SU-DHL-6 (cell line): ENCODE results near the gene RPL22.

Experiments used
- H2AFZ ChIP-seq: fragments of 200-600 bp; sonication (generic); 2 replicates; pipeline ENCODE4 v1.6.1; 2014; ENCODE audit warnings: low read depth, mild to moderate bottlenecking, moderate library complexity, mixed read lengths, antibody characterized with exemption, low read length; ENCODE audit not compliant: severe bottlenecking
- H3F3A ChIP-seq: fragments of 200-600 bp; shearing (Covaris generic); 2 replicates; pipeline ENCODE4 v1.6.0; 2016; ENCODE audit warnings: antibody characterized with exemption, mild to moderate bottlenecking; ENCODE audit not compliant: insufficient read depth
- H3K27ac ChIP-seq: fragments of 200-600 bp; sonication (generic); 2 replicates; pipeline ENCODE4 v1.5.1; 2016; ENCODE audit warnings: low read depth, mild to moderate bottlenecking, low read length, moderate library complexity, mixed read lengths
- H3K27me3 ChIP-seq: fragments of 200-600 bp; sonication (generic), shearing (Covaris generic); 2 replicates; pipeline ENCODE4 v1.6.0; 2014; ENCODE audit warnings: mild to moderate bottlenecking, low read length
- H3K36me3 ChIP-seq: fragments of 200-600 bp; sonication (generic); 2 replicates; pipeline ENCODE4 v1.6.1; 2014; ENCODE audit warnings: mild to moderate bottlenecking, low read length, mixed read lengths
- H3K4me2 ChIP-seq: fragments of 300-600, 200-600 bp; shearing (Covaris generic), sonication (generic); 2 replicates; pipeline ENCODE4 v1.6.0; 2014; ENCODE audit warnings: low read length, low read depth, mild to moderate bottlenecking; ENCODE audit not compliant: poor library complexity, severe bottlenecking
- H3K4me3 ChIP-seq: fragments of 200-600 bp; sonication (generic); 2 replicates; pipeline ENCODE4 v1.5.1; 2014; ENCODE audit warnings: antibody characterized with exemption, low read length, mild to moderate bottlenecking, mixed read lengths; ENCODE audit not compliant: insufficient read depth, poor library complexity, severe bottlenecking
- H3K79me2 ChIP-seq: fragments of 200-600 bp; sonication (generic); 2 replicates; pipeline ENCODE4 v1.6.1; 2014; ENCODE audit warnings: mild to moderate bottlenecking, low read length, moderate library complexity; ENCODE audit not compliant: insufficient read depth
- H3K9ac ChIP-seq: fragments of 200-600 bp; sonication (generic); 2 replicates; pipeline ENCODE4 v1.7.0; 2014; ENCODE audit warnings: mild to moderate bottlenecking, low read length
- H3K9me2 ChIP-seq: fragments of 200-600 bp; sonication (generic); replicated peaks from 2 replicates; pipeline ENCODE4 v1.6.1; 2014; ENCODE audit warnings: low read length; ENCODE audit not compliant: insufficient read depth
- H3K9me3 ChIP-seq: fragments of 200-600 bp; sonication (generic); 2 replicates; pipeline ENCODE4 v1.6.1; 2014; ENCODE audit warnings: low read length, mixed read lengths; ENCODE audit not compliant: insufficient read depth
- H4K20me1 ChIP-seq: fragments of 200-600 bp; sonication (generic); 2 replicates; pipeline ENCODE4 v1.6.1; 2014; ENCODE audit warnings: low read depth, mild to moderate bottlenecking, antibody characterized with exemption, low read length, moderate library complexity, mixed read lengths
- EZH2phosphoT487 ChIP-seq: fragments of 200-600 bp; sonication (generic), shearing (Covaris generic); conservative IDR thresholded peaks from 2 replicates; pipeline ENCODE4 v1.6.1; 2018; ENCODE audit warnings: mild to moderate bottlenecking, antibody characterized with exemption, low read length, moderate library complexity, mixed read lengths
- TF ChIP-seq, protein P1 (sequence below): fragments of 200-600 bp; sonication (generic); IDR thresholded peaks from one replicate; pipeline ENCODE4 v1.5.1; 2017; ENCODE audit warnings: antibody characterized with exemption, mild to moderate bottlenecking, low read length, moderate library complexity; ENCODE audit not compliant: insufficient read depth, poor library complexity, severe bottlenecking

The RPL22 gene

GRCh38 chr1:6142734-6143133 is 56.7 kb downstream of the RPL22 start:
- Histone ChIP-seq H3K79me2 (no peaks in the 10 kb centered on the region), H3K9me2 (no peaks in the 10 kb centered on the region), H3K9ac (no peak overlapping the region), H3K36me3 (no peaks in the 10 kb centered on the region), H4K20me1 (no peaks in the 10 kb centered on the region), H3K27ac (no peak overlapping the region), H3F3A (no peaks in the 10 kb centered on the region), H3K4me3 (no peak overlapping the region), H3K27me3 (no peaks in the 10 kb centered on the region), H3K9me3 (no peaks in the 10 kb centered on the region), H3K4me2 (no peak overlapping the region), H2AFZ (no peak overlapping the region)
- TF ChIP-seq, protein P1, sequence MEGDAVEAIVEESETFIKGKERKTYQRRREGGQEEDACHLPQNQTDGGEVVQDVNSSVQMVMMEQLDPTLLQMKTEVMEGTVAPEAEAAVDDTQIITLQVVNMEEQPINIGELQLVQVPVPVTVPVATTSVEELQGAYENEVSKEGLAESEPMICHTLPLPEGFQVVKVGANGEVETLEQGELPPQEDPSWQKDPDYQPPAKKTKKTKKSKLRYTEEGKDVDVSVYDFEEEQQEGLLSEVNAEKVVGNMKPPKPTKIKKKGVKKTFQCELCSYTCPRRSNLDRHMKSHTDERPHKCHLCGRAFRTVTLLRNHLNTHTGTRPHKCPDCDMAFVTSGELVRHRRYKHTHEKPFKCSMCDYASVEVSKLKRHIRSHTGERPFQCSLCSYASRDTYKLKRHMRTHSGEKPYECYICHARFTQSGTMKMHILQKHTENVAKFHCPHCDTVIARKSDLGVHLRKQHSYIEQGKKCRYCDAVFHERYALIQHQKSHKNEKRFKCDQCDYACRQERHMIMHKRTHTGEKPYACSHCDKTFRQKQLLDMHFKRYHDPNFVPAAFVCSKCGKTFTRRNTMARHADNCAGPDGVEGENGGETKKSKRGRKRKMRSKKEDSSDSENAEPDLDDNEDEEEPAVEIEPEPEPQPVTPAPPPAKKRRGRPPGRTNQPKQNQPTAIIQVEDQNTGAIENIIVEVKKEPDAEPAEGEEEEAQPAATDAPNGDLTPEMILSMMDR = no peak
- TF ChIP-seq EZH2phosphoT487 = no peak

- Histone ChIP-seq H3K27me3 (no peaks in the 10 kb centered on the region), H4K20me1 (no peaks in the 10 kb centered on the region), H3K9me2 (no peaks in the 10 kb centered on the region), H3K79me2 (no peaks in the 10 kb centered on the region), H3K9ac (no peak overlapping the region), H2AFZ (no peak overlapping the region), H3K4me3 (no peak overlapping the region), H3K36me3 (no peaks in the 10 kb centered on the region), H3K9me3 (no peaks in the 10 kb centered on the region), H3F3A (no peaks in the 10 kb centered on the region), H3K27ac (no peak overlapping the region), H3K4me2 (no peak overlapping the region)
- TF ChIP-seq, protein P1 = no peak
- no peak for TF ChIP-seq EZH2phosphoT487
Observed at GRCh38 chr1:6142036-6142621, 57.3 kb downstream of the RPL22 start.

GRCh38 chr1:6141592-6141991 is 57.8 kb downstream of the RPL22 start:
- no peaks in the 10 kb centered on the region for H3K79me2 ChIP-seq
- no peaks in the 10 kb centered on the region for H3K27me3 ChIP-seq
- no peaks in the 10 kb centered on the region for H3K36me3 ChIP-seq
- no peak overlapping the region for H3K27ac ChIP-seq
- H3K4me3 ChIP-seq = no peak overlapping the region
- TF ChIP-seq EZH2phosphoT487 = no peak
- TF ChIP-seq, protein P1 = no peak
- no peaks in the 10 kb centered on the region for H3K9me2 ChIP-seq
- H4K20me1 ChIP-seq = no peaks in the 10 kb centered on the region
- H3K9me3 ChIP-seq = no peaks in the 10 kb centered on the region
- no peaks in the 10 kb centered on the region for H3F3A ChIP-seq
- H3K9ac ChIP-seq = no peak overlapping the region
- no peak overlapping the region for H3K4me2 ChIP-seq
- H2AFZ ChIP-seq = no peak overlapping the region
